NOMO-1 treated with DMSO at 0.1 percent for 48 hours (cell line): ENCODE results near the gene RPS27.
"Not testable (repeated sequence)": the region's sequence is repeated elsewhere in the genome, so short reads cannot be mapped to it uniquely, and the experiment has no call there.

Experiments
- DNase-seq: peaks from one replicate; lab custom pipeline; 2025; ENCODE audit not compliant: unreplicated experiment; lab: John Stamatoyannopoulos, UW

The RPS27 gene

GRCh38 chr1:153960206-153960605 is 30.4 kb upstream of the RPS27 start:
- DNase-seq, result no peak

- no peak for DNase-seq
These were observed 29.1 kb upstream of the RPS27 start for GRCh38 chr1:153961421-153961820.

GRCh38 chr1:153962088-153963029 is 28.2 kb upstream of the RPS27 start:
- DNase-seq, result no peak

GRCh38 chr1:153963030-153963849 is 27.3 kb upstream of the RPS27 start, which contains the start of gene SLC39A1:
Gene SLC39A1 (minus strand): TSS chr1:153963537. CDS start chr1:153962715, 822 bp downstream.
- peak; percentile 91 for DNase-seq

GRCh38 chr1:153963850-153964331 is 26.7 kb upstream of the RPS27 start:
- DNase-seq, result no peak

GRCh38 chr1:153967107-153967999 is 23.2 kb upstream of the RPS27 start, which contains the start of gene CREB3L4:
Gene CREB3L4 (plus strand): TSS chr1:153967902. CDS start chr1:153968526, 624 bp downstream.
- peak; percentile 99 for DNase-seq

GRCh38 chr1:153968000-153968363 is 22.6 kb upstream of the RPS27 start:
- DNase-seq, result no peak

GRCh38 chr1:153968408-153968807 is 22.2 kb upstream of the RPS27 start:
- no peak for DNase-seq

- DNase-seq, result no peak
These were observed 21.6 kb upstream of the RPS27 start for GRCh38 chr1:153968972-153969371.

GRCh38 chr1:153970346-153970745 is 20.2 kb upstream of the RPS27 start:
- DNase-seq, result no peak

GRCh38 chr1:153973071-153973470 is 17.5 kb upstream of the RPS27 start:
- DNase-seq, result no peak

GRCh38 chr1:153973525-153973924 is 17.0 kb upstream of the RPS27 start:
- no peak for DNase-seq

- no peak for DNase-seq
These were observed 13.7 kb upstream of the RPS27 start for GRCh38 chr1:153976819-153977249.

- peak; percentile 79 for DNase-seq
These were observed 13.0 kb upstream of the RPS27 start, which contains the start of gene JTB for GRCh38 chr1:153977250-153978240. Gene JTB (minus strand): TSS chr1:153977674. CDS start chr1:153977252, 422 bp downstream.

GRCh38 chr1:153978274-153978909 is 12.2 kb upstream of the RPS27 start:
- no peak for DNase-seq

- DNase-seq, result not testable (repeated sequence)
These were observed 11.5 kb upstream of the RPS27 start for GRCh38 chr1:153979091-153979490.

GRCh38 chr1:153981735-153982134 is 8.8 kb upstream of the RPS27 start:
- not testable (repeated sequence) for DNase-seq

- DNase-seq, result no peak
These were observed 6.3 kb upstream of the RPS27 start for GRCh38 chr1:153984123-153984894.
